HG02798 (cell line): Measurements from ENCODE around the gene KIF15.

Experiments used
- ATAC-seq: cut with Tn5 transposase; IDR thresholded peaks from one replicate; pipeline ENCODE4 v1.9.1; 2021; ENCODE audit warnings: mild to moderate bottlenecking; ENCODE audit not compliant: unreplicated experiment, poor library complexity

KIF15 gene, protein sequence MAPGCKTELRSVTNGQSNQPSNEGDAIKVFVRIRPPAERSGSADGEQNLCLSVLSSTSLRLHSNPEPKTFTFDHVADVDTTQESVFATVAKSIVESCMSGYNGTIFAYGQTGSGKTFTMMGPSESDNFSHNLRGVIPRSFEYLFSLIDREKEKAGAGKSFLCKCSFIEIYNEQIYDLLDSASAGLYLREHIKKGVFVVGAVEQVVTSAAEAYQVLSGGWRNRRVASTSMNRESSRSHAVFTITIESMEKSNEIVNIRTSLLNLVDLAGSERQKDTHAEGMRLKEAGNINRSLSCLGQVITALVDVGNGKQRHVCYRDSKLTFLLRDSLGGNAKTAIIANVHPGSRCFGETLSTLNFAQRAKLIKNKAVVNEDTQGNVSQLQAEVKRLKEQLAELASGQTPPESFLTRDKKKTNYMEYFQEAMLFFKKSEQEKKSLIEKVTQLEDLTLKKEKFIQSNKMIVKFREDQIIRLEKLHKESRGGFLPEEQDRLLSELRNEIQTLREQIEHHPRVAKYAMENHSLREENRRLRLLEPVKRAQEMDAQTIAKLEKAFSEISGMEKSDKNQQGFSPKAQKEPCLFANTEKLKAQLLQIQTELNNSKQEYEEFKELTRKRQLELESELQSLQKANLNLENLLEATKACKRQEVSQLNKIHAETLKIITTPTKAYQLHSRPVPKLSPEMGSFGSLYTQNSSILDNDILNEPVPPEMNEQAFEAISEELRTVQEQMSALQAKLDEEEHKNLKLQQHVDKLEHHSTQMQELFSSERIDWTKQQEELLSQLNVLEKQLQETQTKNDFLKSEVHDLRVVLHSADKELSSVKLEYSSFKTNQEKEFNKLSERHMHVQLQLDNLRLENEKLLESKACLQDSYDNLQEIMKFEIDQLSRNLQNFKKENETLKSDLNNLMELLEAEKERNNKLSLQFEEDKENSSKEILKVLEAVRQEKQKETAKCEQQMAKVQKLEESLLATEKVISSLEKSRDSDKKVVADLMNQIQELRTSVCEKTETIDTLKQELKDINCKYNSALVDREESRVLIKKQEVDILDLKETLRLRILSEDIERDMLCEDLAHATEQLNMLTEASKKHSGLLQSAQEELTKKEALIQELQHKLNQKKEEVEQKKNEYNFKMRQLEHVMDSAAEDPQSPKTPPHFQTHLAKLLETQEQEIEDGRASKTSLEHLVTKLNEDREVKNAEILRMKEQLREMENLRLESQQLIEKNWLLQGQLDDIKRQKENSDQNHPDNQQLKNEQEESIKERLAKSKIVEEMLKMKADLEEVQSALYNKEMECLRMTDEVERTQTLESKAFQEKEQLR (N-terminal part only)

GRCh38 chr3:44761424-44762169, at the start of gene KIF15, which contains the start of gene KIAA1143:
TSS of gene KIF15 (plus strand) at chr3:44761794. CDS start at chr3:44761866, 72 bp downstream.
TSS of gene KIAA1143 (minus strand) at chr3:44761619. CDS start at chr3:44761602, 17 bp downstream.
- peak; percentile 94 for ATAC-seq

DNA sequence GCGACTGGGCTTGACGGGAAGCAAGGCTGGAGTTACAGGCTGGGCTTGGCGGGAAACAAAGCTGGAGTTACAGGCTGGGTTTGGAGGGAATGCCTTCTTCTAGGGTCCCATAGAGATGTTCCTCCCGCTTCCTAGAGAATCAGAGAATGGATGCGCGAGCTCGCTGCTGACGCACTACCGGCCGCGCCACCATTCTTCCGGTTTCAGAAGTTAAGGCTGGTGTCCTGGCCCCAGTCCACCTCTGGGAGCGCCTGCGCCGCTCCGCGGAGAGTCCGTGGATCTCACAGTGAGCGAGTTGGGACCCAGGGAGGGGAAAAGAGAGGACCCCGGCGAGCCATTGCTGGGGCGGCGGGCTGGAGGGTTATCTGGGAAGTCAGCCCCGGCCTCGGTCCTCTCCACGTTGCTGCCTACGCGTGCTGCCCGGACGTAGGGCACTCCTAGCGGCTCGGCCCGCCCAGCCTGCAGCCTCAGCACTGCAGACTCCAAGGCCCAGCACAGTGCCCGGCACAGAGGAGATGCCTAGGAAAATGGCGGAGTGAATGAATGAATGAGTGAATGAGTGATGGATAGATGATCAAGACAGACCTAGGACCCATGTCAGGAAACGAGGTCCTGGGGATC, 49.0 kb upstream of the KIF15 start, which contains the start of gene ZNF502:
TSS of gene ZNF502 (plus strand) at position 206 of the 621 bp plus-strand sequence. CDS start 7,602 bp downstream, outside the sequence.
- no peak for ATAC-seq

DNA sequence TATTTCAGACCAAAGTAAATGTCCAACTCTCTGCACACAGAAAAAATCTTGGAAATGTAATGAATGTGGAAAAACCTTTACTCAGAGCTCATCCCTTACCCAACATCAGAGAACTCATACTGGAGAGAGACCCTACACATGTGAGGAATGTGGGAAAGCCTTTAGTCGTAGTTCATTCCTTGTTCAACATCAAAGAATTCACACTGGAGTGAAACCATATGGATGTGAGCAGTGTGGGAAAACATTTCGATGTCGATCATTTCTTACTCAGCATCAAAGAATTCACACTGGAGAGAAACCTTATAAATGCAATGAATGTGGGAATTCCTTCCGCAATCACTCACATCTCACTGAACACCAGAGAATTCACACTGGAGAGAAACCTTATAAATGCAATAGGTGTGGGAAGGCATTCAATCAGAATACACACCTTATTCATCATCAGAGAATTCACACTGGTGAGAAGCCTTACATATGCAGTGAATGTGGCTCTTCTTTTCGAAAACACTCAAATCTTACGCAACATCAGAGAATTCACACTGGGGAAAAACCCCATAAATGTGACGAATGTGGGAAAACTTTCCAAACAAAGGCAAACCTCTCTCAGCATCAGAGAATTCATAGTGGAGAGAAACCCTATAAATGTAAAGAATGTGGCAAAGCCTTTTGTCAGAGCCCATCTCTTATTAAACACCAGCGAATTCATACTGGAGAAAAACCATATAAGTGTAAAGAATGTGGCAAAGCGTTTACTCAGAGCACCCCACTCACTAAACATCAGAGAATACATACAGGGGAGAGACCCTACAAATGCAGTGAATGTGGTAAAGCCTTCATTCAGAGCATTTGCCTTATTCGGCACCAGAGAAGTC, 40.1 kb upstream of the KIF15 start:
- no peak for ATAC-seq

DNA sequence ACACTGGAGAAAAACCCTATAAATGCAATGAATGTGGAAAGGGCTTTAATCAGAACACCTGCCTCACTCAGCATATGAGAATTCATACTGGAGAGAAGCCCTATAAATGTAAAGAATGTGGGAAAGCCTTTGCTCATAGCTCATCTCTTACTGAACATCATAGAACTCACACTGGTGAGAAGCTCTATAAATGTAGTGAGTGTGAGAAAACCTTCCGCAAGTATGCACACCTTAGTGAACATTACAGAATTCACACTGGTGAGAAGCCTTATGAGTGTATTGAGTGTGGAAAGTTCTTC, 39.5 kb upstream of the KIF15 start:
- ATAC-seq: no peak

DNA sequence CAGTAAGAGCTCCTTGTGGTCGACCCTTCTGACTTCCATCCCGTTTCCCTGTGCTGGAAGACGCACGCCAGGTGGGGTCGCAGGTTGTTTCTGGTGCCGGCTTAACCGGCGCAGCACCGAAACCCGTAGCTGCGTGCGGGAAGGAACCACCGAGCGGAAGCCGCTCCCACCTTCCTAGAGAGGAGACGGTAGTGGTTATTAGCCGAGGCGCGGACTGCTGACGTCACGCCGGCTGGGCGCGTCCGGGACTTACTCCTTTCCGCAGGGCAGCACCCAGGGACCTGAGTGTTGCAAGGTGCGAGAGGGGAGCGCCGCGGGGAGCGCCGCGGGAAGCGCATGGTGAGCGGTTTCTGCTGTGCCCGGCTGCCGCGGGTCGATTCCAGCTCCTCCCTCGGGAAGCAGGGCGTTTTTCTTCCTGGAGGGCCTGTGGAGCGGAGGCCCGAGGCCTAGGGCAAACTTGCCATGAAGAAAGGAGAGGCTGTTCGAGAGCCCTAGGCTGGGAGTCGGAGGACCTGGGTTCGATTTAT, 32.1 kb upstream of the KIF15 start, which contains the start of gene ZNF501:
TSS of gene ZNF501 (plus strand) at position 252 of the 527 bp plus-strand sequence. CDS start 4,787 bp downstream, outside the sequence.
- peak; percentile 86 for ATAC-seq

- ATAC-seq: no peak
Observed at GRCh38 chr3:44734646-44735168, 26.9 kb upstream of the KIF15 start.

GRCh38 chr3:44761101-44761423, 532 bp upstream of the KIF15 start:
- ATAC-seq: no peak

GRCh38 chr3:44762170-44762677, 630 bp downstream of the KIF15 start:
- no peak for ATAC-seq

DNA sequence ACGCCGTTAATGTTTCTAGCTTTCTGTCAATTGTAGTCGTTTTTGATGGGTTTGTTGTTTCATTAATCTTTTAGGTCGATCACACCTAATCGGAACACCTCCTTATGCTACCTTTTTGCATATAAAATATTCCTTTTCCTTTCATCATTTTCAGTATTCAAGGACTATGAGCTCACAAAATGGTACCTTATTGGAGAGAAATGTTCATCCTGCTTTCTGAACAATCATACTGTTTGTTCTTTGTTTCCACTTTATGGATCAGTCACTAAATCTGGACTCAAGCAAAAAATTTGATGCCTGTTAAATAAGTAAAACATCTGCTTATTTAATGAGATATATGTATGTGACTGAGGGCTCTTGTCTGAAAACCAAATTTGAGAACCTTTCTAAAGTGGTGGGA, 1.1 kb downstream of the KIF15 start:
- no peak for ATAC-seq

GRCh38 chr3:44764248-44764647, 2.7 kb downstream of the KIF15 start:
- ATAC-seq: no peak

- no peak for ATAC-seq
Observed at GRCh38 chr3:44771424-44772098, 10.0 kb downstream of the KIF15 start.

DNA sequence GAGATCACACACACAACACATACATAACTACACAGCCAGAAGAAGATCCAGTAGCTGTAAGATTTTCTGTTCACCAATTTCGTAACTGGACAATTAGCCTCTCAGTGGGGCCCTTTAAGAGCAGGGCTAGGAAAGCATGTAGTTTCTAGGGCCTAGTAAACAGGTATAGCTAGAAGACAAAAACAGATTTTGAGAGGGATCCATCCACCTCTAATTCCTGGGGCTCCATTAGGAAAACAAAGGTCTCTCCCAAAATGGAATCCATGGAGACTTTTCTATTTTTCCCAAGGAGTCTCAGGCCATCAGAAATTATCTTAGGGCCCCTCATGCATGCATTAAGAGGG, 10.5 kb downstream of the KIF15 start:
- ATAC-seq: no peak

GRCh38 chr3:44782891-44783290, 21.3 kb downstream of the KIF15 start:
- no peak for ATAC-seq

DNA sequence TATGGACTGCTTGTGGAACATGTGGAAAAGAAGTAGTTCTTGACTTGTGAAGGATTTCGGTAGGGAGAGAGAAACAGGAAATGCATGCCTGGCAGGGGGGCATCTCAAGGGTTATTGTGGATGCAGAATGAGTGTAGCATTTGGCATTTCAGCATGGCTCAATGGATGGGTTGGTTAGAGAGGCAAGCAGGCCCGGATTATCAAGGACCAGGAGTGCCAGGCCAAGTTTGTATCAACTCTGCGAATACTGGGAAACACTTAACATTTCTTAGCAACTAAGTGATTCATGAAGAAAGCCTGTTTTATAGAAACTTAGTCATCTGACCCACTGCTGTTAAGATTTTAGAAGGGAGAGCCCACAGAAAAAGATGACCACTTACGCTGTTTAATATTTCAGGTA, 33.6 kb downstream of the KIF15 start:
- no peak for ATAC-seq

GRCh38 chr3:44802011-44802410, 40.4 kb downstream of the KIF15 start:
- ATAC-seq: no peak

- ATAC-seq: peak; percentile 57
Observed at GRCh38 chr3:44803298-44803697, 41.7 kb downstream of the KIF15 start.

- no peak for ATAC-seq
Observed at GRCh38 chr3:44805960-44806359, 44.4 kb downstream of the KIF15 start.
